Small intestine (tissue), 7 donors: ENCODE measurements around the gene ANKRD2. TPM values are rescaled to one million over a fixed set of nuclear protein-coding genes. Genes with fewer than 3 reads are reported as not detected.

Experiments
- DNase-seq, 2 donors: peaks; one replicate each; pipeline versions ENCODE4 v3.0.0 to v3.0.0-alpha.2; 2013
- FAIRE-seq: peaks from 2 replicates; lab custom pipeline; 2012; peaks lifted over from hg19 to GRCh38; lab: Jason Lieb, UNC
- H3K27ac ChIP-seq, 3 donors: one replicate each; pipeline ENCODE4 v1.5.1; 2013; ENCODE audit warnings: low read length in 2 of 3, mild to moderate bottlenecking in 2 of 3, control low read depth in 1 of 3, inconsistent platforms in 1 of 3, low read depth in 1 of 3, moderate library complexity in 1 of 3
- H3K27me3 ChIP-seq, 3 donors: one replicate each; pipeline ENCODE4 v1.6.1; 2013; ENCODE audit warnings: low read length in 3 of 3, inconsistent platforms in 1 of 3; ENCODE audit not compliant: control insufficient read depth in 3 of 3, insufficient read depth in 3 of 3
- H3K36me3 ChIP-seq, 3 donors: one replicate each; pipeline ENCODE4 v1.6.1; 2013; ENCODE audit warnings: low read length in 3 of 3, inconsistent platforms in 1 of 3, low read depth in 1 of 3, mild to moderate bottlenecking in 1 of 3, moderate library complexity in 1 of 3; ENCODE audit not compliant: control insufficient read depth in 3 of 3, insufficient read depth in 2 of 3
- H3K4me1 ChIP-seq, 3 donors: one replicate each; pipeline ENCODE4 v1.6.1; 2013; ENCODE audit warnings: low read length in 2 of 3, inconsistent platforms in 1 of 3, low read depth in 1 of 3, mild to moderate bottlenecking in 1 of 3, moderate library complexity in 1 of 3; ENCODE audit not compliant: control insufficient read depth in 3 of 3, insufficient read depth in 2 of 3
- H3K4me3 ChIP-seq, 3 donors: one replicate each; pipeline ENCODE4 v1.5.1; 2013; ENCODE audit warnings: low read length in 3 of 3, control low read depth in 1 of 3, inconsistent platforms in 1 of 3, low read depth in 1 of 3, mild to moderate bottlenecking in 1 of 3, moderate library complexity in 1 of 3
- H3K9me3 ChIP-seq, 2 donors: one replicate each; pipeline ENCODE4 v1.6.1; 2013; ENCODE audit warnings: low read depth in 1 of 2, low read length in 1 of 2; ENCODE audit not compliant: control insufficient read depth in 2 of 2, insufficient read depth in 1 of 2
- WGBS, 3 donors: extraction: QIAGEN DNeasy Blood & Tissue Kit; methylation state at CpG; one replicate each; pipeline ENCODE4 v1.1.7; 2013; 5-methylcytosine and 5-hydroxymethylcytosine counted together
- polyA plus RNA-seq, 4 donors: library from polyadenylated mRNA; stranded (reverse) in 3 of 4; unstranded in 1 of 4; fragments of 200-250 nt in 3 of 4; fragments of 120-200 nt in 1 of 4; gene quantifications; one replicate each; pipeline versions ENCODE4 v1.2.1 to v1.2.3, GENCODE V29; 2013
- donor health status: healthy with polysubstance abuse.
- donor health status: control.
- donor health status: control.
- donor health status: Bipolar disorder and iron deficiency.
- donor health status: healthy.

The ANKRD2 gene
- polyA plus RNA-seq, 4 donors: 0.04 to 8.6 (median 2.0) TPM

DNA sequence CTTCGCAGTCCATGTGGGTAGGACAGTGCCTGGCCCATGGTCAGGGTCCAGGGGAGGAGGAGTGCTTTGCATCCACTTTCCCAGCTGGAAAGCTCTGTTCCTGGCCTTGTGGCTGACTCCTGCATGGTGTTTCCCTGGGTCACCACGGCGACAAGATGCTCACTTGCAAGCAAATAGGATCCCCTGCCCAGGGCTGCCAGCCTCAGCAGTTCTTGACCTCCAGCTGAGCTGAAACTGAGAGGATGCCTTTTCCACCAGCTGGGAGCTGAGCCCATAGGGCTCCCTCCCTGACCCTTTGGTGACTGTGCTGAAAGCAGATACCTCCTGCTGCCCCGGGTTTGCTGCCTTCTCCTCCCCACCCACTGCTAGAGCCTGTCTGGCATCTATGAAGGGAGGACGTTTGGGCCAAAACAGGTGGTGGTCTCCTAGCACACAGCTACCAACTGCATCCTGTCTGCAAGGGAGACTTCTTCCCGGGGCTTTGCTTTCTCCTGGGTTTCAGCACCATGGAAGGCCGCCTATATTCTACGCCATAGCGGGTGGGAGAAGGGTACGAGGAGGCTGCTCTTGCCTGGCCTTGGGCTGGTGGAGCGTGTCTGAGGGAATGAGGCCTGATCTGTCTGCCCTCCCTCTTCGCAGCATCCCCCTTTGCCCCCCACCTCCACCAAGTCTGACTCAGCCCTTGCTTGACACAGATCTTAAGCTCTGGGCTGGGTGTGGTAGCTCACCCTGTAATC lies 39.5 kb upstream of the ANKRD2 start:
- Histone ChIP-seq H3K36me3 (peaks cover 0 to 2% (median 0%) of the 10 kb centered on the region in 3 donors), H3K27me3 (no peaks in the 10 kb centered on the region), H3K27ac (no peak overlapping the region), H3K4me3 (no peak overlapping the region), H3K4me1 (no peaks in the 10 kb centered on the region), H3K9me3 (no peaks in the 10 kb centered on the region)
- DNase-seq: no peak
- FAIRE-seq: no peak
- 80 to 84% (median 81%) methylated on average over 12 of the region's 12 CpGs for WGBS, 3 donors

DNA sequence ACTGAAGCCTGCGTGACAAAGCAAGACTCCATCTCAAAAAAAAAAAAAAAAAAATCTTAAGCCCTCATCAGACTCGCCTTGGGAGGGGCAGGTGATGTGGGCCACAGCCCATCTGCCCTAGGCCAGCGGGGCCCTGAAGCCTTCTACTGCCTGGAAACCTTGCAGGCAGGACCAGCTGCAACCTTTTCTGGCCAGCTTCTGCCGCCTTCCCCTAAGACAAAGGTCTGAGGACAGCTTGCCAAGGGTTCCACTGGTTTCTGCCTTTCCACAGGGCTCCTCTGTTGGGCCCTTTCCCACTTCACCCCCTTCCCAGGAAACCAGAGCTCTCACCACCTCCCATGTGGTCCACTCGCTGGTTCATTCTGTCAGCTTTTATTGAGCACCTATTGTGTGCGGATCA lies 38.7 kb upstream of the ANKRD2 start:
- FAIRE-seq (no peak), DNase-seq (no peak)
- Histone ChIP-seq H3K27me3 (no peaks in the 10 kb centered on the region), H3K4me3 (no peak overlapping the region), H3K4me1 (no peaks in the 10 kb centered on the region), H3K27ac (no peak overlapping the region), H3K9me3 (no peaks in the 10 kb centered on the region), H3K36me3 (peaks cover 0 to 2% (median 0%) of the 10 kb centered on the region in 3 donors)
- 73 to 84% (median 81%) methylated on average over 6 of the region's 6 CpGs for WGBS, 3 donors

DNA sequence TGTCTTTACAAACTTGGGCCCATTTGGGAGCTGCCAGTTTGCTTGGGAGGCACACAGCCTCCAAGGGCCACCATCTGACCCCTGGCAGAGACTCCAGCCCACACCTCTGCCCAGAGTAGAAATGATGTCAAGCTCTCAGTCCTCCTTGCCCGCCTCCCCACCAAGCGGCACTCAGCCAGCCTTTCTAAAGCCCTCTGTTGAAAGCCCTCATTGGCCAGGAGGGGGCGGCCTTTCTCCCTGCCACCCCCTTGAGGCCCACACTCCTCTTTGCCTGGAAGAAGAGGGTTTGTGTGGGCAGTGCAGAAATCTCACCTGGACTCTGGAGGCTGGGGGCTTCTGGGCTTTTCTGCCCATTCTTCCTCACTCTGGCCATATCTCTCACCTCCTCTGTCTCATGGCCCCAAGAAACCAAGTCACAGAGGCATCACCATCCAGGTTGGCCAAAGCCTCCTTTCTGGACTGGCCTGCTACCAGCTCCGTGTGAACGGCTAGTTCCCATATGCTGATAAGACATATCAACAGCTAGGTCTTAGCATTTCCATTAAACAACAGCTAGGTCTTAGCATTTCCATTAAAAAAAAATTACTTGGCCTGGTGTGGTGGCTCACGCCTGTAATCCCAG lies 37.7 kb upstream of the ANKRD2 start:
- no peaks in the 10 kb centered on the region for H3K27me3 ChIP-seq
- no peak overlapping the region for H3K27ac ChIP-seq
- H3K4me3 ChIP-seq: no peak overlapping the region
- H3K36me3 ChIP-seq: peaks cover 0 to 2% (median 0%) of the 10 kb centered on the region in 3 donors
- no peak for FAIRE-seq
- no peaks in the 10 kb centered on the region for H3K9me3 ChIP-seq
- DNase-seq: peak; percentile 17 to 36
- no peaks in the 10 kb centered on the region for H3K4me1 ChIP-seq
- WGBS, 3 donors: 68 to 79% (median 77%) methylated on average over 6 of the region's 6 CpGs

DNA sequence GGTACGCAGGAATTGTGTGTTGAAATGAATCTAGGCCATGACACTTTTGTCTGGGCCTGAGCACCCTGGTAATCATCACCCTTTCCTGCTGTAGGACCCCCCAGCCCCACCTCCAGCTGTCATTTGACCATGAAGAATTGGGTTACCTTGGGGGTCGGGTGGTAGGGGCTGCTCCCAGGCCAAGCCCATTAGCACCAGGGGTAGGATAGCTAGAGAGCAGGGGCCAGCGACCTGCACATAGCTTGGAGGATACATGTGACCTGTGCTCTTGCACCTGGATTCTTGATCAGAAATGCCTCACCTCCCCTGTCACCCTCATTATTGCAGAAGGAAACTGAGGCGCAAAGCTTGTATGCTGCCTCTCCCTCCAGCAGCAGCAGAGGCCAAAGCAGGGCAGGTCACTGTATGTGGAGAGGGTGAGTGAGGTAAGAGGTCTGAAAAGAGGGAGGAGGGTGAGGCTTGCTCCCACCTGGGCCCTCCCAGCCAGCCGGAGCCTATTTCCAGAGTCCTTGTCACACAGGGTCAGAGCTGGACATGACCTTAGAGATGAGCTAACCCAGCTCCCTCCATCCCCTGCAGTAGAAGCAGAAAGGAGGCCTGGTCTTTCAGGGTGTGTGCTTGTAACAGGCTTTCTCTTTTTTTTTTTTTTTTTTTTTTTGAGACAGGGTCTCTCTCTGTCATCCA lies 35.3 kb upstream of the ANKRD2 start:
- H3K36me3 ChIP-seq: peaks cover 0 to 2% (median 0%) of the 10 kb centered on the region in 3 donors
- WGBS, 3 donors: 89 to 92% (median 90%) methylated on average over 5 of the region's 5 CpGs
- DNase-seq (no peak), FAIRE-seq (no peak)
- no peaks in the 10 kb centered on the region for H3K9me3 ChIP-seq
- peaks cover 0 to 1% (median 0%) of the 10 kb centered on the region in 3 donors for H3K4me1 ChIP-seq
- H3K27me3 ChIP-seq: no peaks in the 10 kb centered on the region
- no peak overlapping the region for H3K27ac ChIP-seq
- H3K4me3 ChIP-seq: no peak overlapping the region

DNA sequence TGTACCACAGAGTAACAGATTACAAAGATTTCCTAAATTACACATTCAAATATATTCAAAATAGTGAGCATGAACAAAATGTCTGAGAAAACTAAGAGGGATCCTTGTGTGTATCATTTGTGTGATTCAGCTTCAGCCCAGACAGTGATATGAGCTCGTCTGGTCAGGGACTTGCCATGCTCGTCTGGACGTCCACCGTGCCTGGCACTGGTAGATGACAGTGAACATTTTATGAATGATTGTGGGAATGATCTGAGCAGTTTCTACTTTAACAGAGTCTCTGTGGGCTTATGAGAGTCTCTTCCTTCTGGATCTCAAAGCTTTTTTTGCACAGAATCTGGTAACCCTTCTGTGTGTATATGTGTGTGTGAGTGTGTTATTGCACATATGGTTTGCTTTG lies 34.2 kb upstream of the ANKRD2 start:
- H3K36me3 ChIP-seq: peaks cover 0 to 2% (median 0%) of the 10 kb centered on the region in 3 donors
- WGBS, 3 donors: 87 to 93% (median 89%) methylated on average over 4 of the region's 4 CpGs
- no peaks in the 10 kb centered on the region for H3K9me3 ChIP-seq
- H3K4me1 ChIP-seq: peaks cover 0 to 5% (median 0%) of the 10 kb centered on the region in 3 donors
- no peak overlapping the region for H3K4me3 ChIP-seq
- DNase-seq (no peak), FAIRE-seq (no peak)
- no peaks in the 10 kb centered on the region for H3K27me3 ChIP-seq
- H3K27ac ChIP-seq: no peak overlapping the region

DNA sequence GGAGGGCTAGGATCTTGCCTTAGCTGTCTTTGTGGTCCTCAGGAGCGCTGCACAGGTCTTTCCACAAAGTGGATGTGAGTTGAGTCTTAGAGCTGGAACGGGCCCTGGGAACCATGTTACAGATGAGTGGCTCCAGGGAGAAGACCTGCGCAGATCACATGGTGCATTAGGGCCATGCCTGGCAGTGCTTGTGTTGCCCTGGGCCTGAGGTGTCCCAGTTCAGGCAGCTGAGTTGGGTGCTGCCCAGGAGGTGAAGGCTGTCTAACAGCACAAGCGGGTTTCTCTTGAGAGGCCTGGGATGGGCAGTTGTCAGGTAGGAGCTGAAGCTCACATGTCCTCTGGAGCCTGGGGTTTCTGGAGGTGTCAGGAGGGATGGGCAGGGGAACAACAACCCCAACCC lies 33.7 kb upstream of the ANKRD2 start:
- H3K27ac ChIP-seq: no peak overlapping the region
- FAIRE-seq (no peak), DNase-seq (no peak)
- H3K4me1 ChIP-seq: peaks cover 0 to 5% (median 0%) of the 10 kb centered on the region in 3 donors
- H3K4me3 ChIP-seq: no peak overlapping the region
- H3K9me3 ChIP-seq: no peaks in the 10 kb centered on the region
- no peaks in the 10 kb centered on the region for H3K27me3 ChIP-seq
- peaks cover 0 to 2% (median 0%) of the 10 kb centered on the region in 3 donors for H3K36me3 ChIP-seq
- 86 to 98% (median 91%) methylated on average over 4 of the region's 4 CpGs for WGBS, 3 donors

DNA sequence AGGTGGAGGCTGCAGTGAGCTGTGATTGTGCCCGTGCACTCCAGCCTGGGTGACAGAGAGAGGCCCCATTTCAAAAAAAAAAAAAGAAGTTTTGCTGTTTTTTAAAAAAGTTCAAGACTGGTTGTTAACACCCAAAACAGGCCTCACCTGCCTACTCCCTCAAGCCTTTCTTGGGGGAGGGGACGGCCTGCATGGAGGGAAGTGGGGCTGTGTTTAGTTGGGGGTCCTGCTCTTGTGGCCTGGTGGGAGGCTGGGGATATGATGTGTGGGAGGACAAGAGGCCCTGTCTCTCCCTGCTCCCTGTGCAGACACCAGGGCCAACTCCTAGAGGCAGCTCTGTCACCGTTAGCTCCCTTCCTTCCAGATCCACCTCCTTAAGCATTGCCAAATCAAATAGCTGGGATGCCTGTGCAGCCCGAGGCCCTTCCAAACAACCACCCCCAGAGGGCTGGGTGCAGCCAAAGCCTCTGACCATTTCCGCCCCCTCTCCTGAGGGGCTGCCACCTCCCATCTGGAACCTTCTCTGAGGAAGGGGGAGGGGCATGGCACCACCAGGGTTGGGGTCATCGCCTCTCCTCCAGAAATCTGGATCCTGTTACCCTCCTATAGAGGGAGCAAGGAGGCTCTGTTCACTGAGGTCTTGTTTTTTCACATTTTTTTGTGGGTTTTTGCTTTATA lies 32.9 kb upstream of the ANKRD2 start:
- FAIRE-seq (no peak), DNase-seq (no peak)
- Histone ChIP-seq H3K4me3 (no peak overlapping the region), H3K27me3 (no peaks in the 10 kb centered on the region), H3K27ac (no peak overlapping the region), H3K4me1 (peaks cover 0 to 5% (median 0%) of the 10 kb centered on the region in 3 donors), H3K36me3 (peaks cover 0 to 2% (median 0%) of the 10 kb centered on the region in 3 donors), H3K9me3 (no peaks in the 10 kb centered on the region)
- 68 to 78% (median 77%) methylated on average over 6 of the region's 6 CpGs for WGBS, 3 donors
